H1 (cell line): ENCODE results near the gene MILR1. TPM values are rescaled to one million over a fixed set of nuclear protein-coding genes. Genes with fewer than 3 reads are reported as not detected.

ENCODE experiments used
- NRF1 ChIP-seq: IDR thresholded peaks from 2 replicates; pipeline ENCODE4 v1.6.1; 2011; ENCODE audit warnings: mild to moderate bottlenecking, low read depth, low read length, improper control_type of control experiment
- TAF7 ChIP-seq: optimal IDR thresholded peaks from 2 replicates; pipeline ENCODE3; 2011; ENCODE audit warnings: low read depth, mild to moderate bottlenecking, inconsistent platforms, low read length, moderate library complexity, borderline replicate concordance
- polyA plus RNA-seq, 7 experiments: library from polyadenylated mRNA; depleted of rRNA in 3 of 7; stranded (reverse) in 5 of 7; unstranded in 2 of 7; fragments of >200 nt in 5 of 7; fragments of 200-250 nt in 2 of 7; gene quantifications; 1 replicate in 5 of 7; 2 replicates in 1 of 7; 4 replicates in 1 of 7; pipeline versions ENCODE4 v1.2.1 to v1.2.3, GENCODE V29; 2011 to 2013; ENCODE audit warnings: missing spikeins in 2 of 7, mixed read lengths in 2 of 7
- total RNA-seq: library from RNA; stranded (reverse); fragmentation: NEBNext Ultra II Directional; extraction: Animal tissue kit (Norgen Biotek cat#: 25700); gene quantifications from 2 replicates; pipeline ENCODE4 v1.2.1, GENCODE V29; 2021

Gene MILR1
- total and polyA plus RNA-seq, 2 of the 8 experiments (the other 6 are each of a cell fraction or from before 2014, with no cell fraction given) = not detected

DNA sequence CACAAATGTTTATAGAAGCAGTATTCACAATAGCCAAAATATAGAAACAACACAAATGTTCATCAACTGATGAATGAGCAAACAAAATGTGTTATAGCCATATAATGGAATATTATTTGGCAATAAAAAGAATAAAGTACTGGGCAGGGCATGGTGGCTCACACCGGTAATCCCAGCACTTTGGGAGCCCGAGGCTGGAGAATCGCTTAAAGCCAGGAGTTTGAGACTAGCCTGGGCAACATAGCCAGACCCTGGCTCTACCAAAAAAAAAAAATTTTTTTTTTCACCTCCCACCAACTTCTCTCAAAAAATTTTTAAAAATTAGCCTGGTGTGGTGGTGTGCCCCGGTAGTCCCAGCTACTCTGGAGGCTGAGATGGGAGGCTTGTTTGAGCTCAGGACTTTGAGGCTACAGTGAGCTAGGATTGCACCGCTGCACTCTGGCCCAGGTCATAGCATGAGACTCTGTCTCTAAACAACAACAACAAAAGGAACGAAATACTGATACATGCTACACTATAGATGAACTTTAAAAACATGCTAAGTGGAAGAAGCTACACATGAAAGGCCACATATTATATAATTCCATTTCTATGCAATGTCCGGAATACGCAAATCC, 47.6 kb upstream of the MILR1 start (continued):
- TF ChIP-seq NRF1 (no peak), TAF7 (no peak)
- TF ChIP-seq, all 59 proteins: peak for 0
